Stimulated activated CD8-positive, alpha-beta memory T cell treated with anti-CD3 and anti-CD28 coated beads, Interleukin-7, amount 100 ng/mL, for 1 hour (primary cell): Measurements from ENCODE around the gene DGKA.
"Not testable (repeated sequence)": the region's sequence is repeated elsewhere in the genome, so short reads cannot be mapped to it uniquely, and the experiment has no call there.

Source experiments
- DNase-seq, 2 donors: peaks; one replicate each; pipeline ENCODE4 v3.0.0-alpha.2; 2020; ENCODE audit warnings: low read depth in 2 of 2

Gene DGKA

GRCh38 chr12:55930771-55931316 is at the start of gene DGKA:
DGKA (plus strand) TSS chr12:55931162; CDS start chr12:55936504, 5,342 bp downstream.
- DNase-seq = peak in 1 of 2 donors; percentile 34

- DNase-seq = no peak
Observed at GRCh38 chr12:55885113-55885512, 45.8 kb upstream of the DGKA start.

GRCh38 chr12:55891310-55891709 is 39.7 kb upstream of the DGKA start:
- no peak for DNase-seq

- no peak for DNase-seq
Observed at GRCh38 chr12:55893723-55894122, 37.2 kb upstream of the DGKA start.

- DNase-seq = no peak
Observed at GRCh38 chr12:55899082-55899481, 31.9 kb upstream of the DGKA start.

GRCh38 chr12:55901881-55902490 is 29.0 kb upstream of the DGKA start:
- DNase-seq = no peak

GRCh38 chr12:55906056-55906455 is 24.9 kb upstream of the DGKA start:
- DNase-seq = no peak

- no peak for DNase-seq
Observed at GRCh38 chr12:55908726-55909512, 22.0 kb upstream of the DGKA start.

- no peak for DNase-seq
Observed at GRCh38 chr12:55909513-55909884, 21.5 kb upstream of the DGKA start.

- no peak for DNase-seq
Observed at GRCh38 chr12:55912908-55913307, 18.1 kb upstream of the DGKA start.

- no peak for DNase-seq
Observed at GRCh38 chr12:55915482-55915859, 15.5 kb upstream of the DGKA start.

GRCh38 chr12:55919032-55919431 is 11.9 kb upstream of the DGKA start:
- not testable (repeated sequence) for DNase-seq

- no peak for DNase-seq
Observed at GRCh38 chr12:55922126-55922525, 8.8 kb upstream of the DGKA start.

- DNase-seq = not testable (repeated sequence)
Observed at GRCh38 chr12:55923648-55924047, 7.3 kb upstream of the DGKA start.

GRCh38 chr12:55925371-55925770 is 5.6 kb upstream of the DGKA start:
- no peak for DNase-seq

GRCh38 chr12:55925870-55926737 is 4.9 kb upstream of the DGKA start:
- DNase-seq = no peak

- peak; percentile 76 to 78 for DNase-seq
Observed at GRCh38 chr12:55926738-55927587, 4.0 kb upstream of the DGKA start.

- DNase-seq = peak in 1 of 2 donors; percentile 22
Observed at GRCh38 chr12:55927588-55928502, 3.1 kb upstream of the DGKA start, which contains the start of gene PYM1. PYM1 (minus strand) TSS chr12:55927894; CDS start chr12:55927761, 133 bp downstream.

GRCh38 chr12:55929306-55929791 is 1.6 kb upstream of the DGKA start:
- peak; percentile 49 to 57 for DNase-seq

GRCh38 chr12:55931317-55931779 is 386 bp downstream of the DGKA start:
- DNase-seq = no peak
